Vagina (tissue), 2 donors: Measurements from ENCODE around the gene PHF23.

ENCODE experiments used
- POLR2AphosphoS5 ChIP-seq, 2 donors: sonication (generic); formaldehyde crosslinking; IDR thresholded peaks; one replicate each; pipeline ENCODE4 v1.9.0; 2017; ENCODE audit warnings: antibody characterized with exemption in 2 of 2, mild to moderate bottlenecking in 2 of 2, low read depth in 1 of 2; ENCODE audit not compliant: insufficient read depth in 1 of 2
- TF ChIP-seq, protein P1 (sequence below), 3 experiments: fragments of 450-650 bp in 2 of 3; fragments of 200-600 bp in 1 of 3; sonication (generic) in 1 of 3; IDR thresholded peaks; one replicate each; pipeline ENCODE4 v1.5.1; 2017 to 2019; ENCODE audit warnings: antibody characterized with exemption in 3 of 3, mild to moderate bottlenecking in 2 of 3, moderate library complexity in 2 of 3

DNA sequence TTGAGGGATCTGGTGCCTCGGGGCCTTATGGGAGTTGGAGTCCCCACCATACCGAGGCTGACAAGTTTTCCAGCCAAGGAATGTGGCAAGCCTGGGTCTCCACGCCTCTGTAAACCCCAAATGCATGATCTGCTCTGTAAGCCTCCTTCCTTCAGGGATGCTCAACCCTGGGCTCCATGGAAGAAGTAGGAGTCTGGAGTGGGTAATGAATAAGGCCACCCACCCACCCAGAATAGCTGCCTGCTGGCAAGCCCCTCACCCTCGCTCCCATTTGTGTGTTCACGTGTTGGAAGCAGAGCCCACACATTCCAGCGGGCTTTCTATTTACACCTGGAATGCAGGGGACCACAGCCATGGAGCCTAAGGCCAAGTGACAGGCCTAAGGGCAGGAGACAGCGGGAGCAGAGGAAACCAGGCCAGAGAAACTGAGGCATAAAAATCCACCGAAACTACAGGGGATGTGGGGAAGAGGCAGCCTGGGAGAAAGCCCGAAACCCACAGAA lies 24.1 kb downstream of the PHF23 start:
- TF ChIP-seq, protein P1, sequence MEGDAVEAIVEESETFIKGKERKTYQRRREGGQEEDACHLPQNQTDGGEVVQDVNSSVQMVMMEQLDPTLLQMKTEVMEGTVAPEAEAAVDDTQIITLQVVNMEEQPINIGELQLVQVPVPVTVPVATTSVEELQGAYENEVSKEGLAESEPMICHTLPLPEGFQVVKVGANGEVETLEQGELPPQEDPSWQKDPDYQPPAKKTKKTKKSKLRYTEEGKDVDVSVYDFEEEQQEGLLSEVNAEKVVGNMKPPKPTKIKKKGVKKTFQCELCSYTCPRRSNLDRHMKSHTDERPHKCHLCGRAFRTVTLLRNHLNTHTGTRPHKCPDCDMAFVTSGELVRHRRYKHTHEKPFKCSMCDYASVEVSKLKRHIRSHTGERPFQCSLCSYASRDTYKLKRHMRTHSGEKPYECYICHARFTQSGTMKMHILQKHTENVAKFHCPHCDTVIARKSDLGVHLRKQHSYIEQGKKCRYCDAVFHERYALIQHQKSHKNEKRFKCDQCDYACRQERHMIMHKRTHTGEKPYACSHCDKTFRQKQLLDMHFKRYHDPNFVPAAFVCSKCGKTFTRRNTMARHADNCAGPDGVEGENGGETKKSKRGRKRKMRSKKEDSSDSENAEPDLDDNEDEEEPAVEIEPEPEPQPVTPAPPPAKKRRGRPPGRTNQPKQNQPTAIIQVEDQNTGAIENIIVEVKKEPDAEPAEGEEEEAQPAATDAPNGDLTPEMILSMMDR (IDR thresholded peaks at IDR 0.05) = no peak
- peak in 1 of 2 donors; percentile 63 for TF ChIP-seq POLR2AphosphoS5 (IDR thresholded peaks at IDR 0.05; ENCODE audit: insufficient read depth in 1 of 2, low read depth in 1 of 2)
